Common myeloid progenitor, CD34-positive (primary cell): ENCODE results near the gene TBCD.

Source experiments
- CTCF ChIA-PET: fragments of 350-600 bp; sonication (Branson Sonifier 250); formaldehyde crosslinking; loops from one replicate; lab custom pipeline; 2021; ENCODE audit warnings: antibody characterized with exemption; lab: Charles Lee
- POLR2A ChIA-PET: fragments of 350-600 bp; sonication (Branson Sonifier 250); formaldehyde crosslinking; loops from one replicate; lab custom pipeline; 2021; ENCODE audit warnings: antibody characterized with exemption; lab: Charles Lee
- DNase-seq, 3 donors: peaks; one replicate each; pipeline versions ENCODE4 v3.0.0 to v3.0.0-alpha.2; 2013
- H3K27ac ChIP-seq, 2 experiments: 1 replicate in 1 of 2; 2 replicates in 1 of 2; pipeline ENCODE4 v1.7.0; 2013; ENCODE audit warnings: inconsistent platforms in 2 of 2, low read length in 2 of 2, mild to moderate bottlenecking in 2 of 2, low read depth in 1 of 2, moderate library complexity in 1 of 2; ENCODE audit not compliant: severe bottlenecking in 2 of 2, insufficient read depth in 1 of 2, poor library complexity in 1 of 2
- H3K27me3 ChIP-seq, 5 experiments: replicated peaks in 2 of 5; 1 replicate in 3 of 5; 2 replicates in 2 of 5; pipeline versions ENCODE4 v1.6.1 to v1.7.0; 2013; ENCODE audit warnings: low read length in 4 of 5, mild to moderate bottlenecking in 2 of 5, moderate library complexity in 2 of 5, inconsistent platforms in 1 of 5; ENCODE audit not compliant: insufficient read depth in 5 of 5, control insufficient read depth in 4 of 5
- H3K36me3 ChIP-seq, 4 experiments: 1 replicate in 2 of 4; 2 replicates in 2 of 4; pipeline versions ENCODE4 v1.6.1 to v1.7.0; 2013; ENCODE audit warnings: low read length in 3 of 4, control low read depth in 1 of 4, mild to moderate bottlenecking in 1 of 4; ENCODE audit not compliant: control insufficient read depth in 4 of 4, insufficient read depth in 4 of 4
- H3K4me1 ChIP-seq, 4 experiments: 1 replicate in 3 of 4; 2 replicates in 1 of 4; pipeline versions ENCODE4 v1.6.1 to v1.7.1; 2013; ENCODE audit warnings: low read length in 3 of 4, mild to moderate bottlenecking in 3 of 4, control low read depth in 1 of 4, inconsistent platforms in 1 of 4, moderate library complexity in 1 of 4; ENCODE audit not compliant: control insufficient read depth in 4 of 4, insufficient read depth in 4 of 4; ENCODE audit errors: control extremely low read depth in 1 of 4
- H3K4me3 ChIP-seq, 7 experiments: 1 replicate in 4 of 7; 2 replicates in 3 of 7; pipeline versions ENCODE4 v1.5.1 to v1.7.0; 2013; ENCODE audit warnings: mild to moderate bottlenecking in 7 of 7, low read length in 6 of 7, moderate library complexity in 6 of 7, inconsistent platforms in 2 of 7, low read depth in 2 of 7, control low read depth in 1 of 7; ENCODE audit not compliant: insufficient read depth in 4 of 7, control insufficient read depth in 1 of 7; ENCODE audit errors: extremely low read depth in 1 of 7
- H3K9me3 ChIP-seq, 5 experiments: 1 replicate in 4 of 5; 2 replicates in 1 of 5; pipeline versions ENCODE4 v1.6.1 to v1.7.1; 2013; ENCODE audit warnings: low read length in 4 of 5, mild to moderate bottlenecking in 2 of 5, inconsistent platforms in 1 of 5, low read depth in 1 of 5, moderate library complexity in 1 of 5; ENCODE audit not compliant: control insufficient read depth in 4 of 5, insufficient read depth in 2 of 5; ENCODE audit errors: control extremely low read depth in 1 of 5
- WGBS: methylation state at CpG from one replicate; pipeline ENCODE4 v1.1.5; 2013; ENCODE audit not compliant: insufficient coverage; 5-methylcytosine and 5-hydroxymethylcytosine counted together

TBCD gene

GRCh38 chr17:82930924-82931698 is 179.2 kb downstream of the TBCD start:
- Histone ChIP-seq H3K9me3 (no peaks in the 10 kb centered on the region), H3K27ac (no peak overlapping the region), H3K4me3 (no peak overlapping the region), H3K36me3 (peaks cover 2 to 75% (median 48%) of the 10 kb centered on the region in 4 experiments), H3K4me1 (no peaks in the 10 kb centered on the region), H3K27me3 (no peaks in the 10 kb centered on the region)
- 98% methylated on average over 39 of the region's 39 CpGs for WGBS
- ChIA-PET CTCF (interaction anchor here (1.1 to 1.9 kb wide), 2 partner anchors 17 to 150 kb away, joined by 3 to 5 read pairs; no protein-coding TSS in a partner anchor), POLR2A (interaction anchor here (0.6 kb wide), 1 partner anchor 139 kb away, joined by 3 read pairs; no protein-coding TSS in a partner anchor)
- no peak for DNase-seq

GRCh38 chr17:82931699-82932517 is 180.0 kb downstream of the TBCD start:
- POLR2A ChIA-PET, result interaction anchor here (0.6 kb wide), 1 partner anchor 140 kb away, joined by 3 read pairs; no protein-coding TSS in a partner anchor
- H3K4me1 ChIP-seq, result no peaks in the 10 kb centered on the region

GRCh38 chr17:82932518-82933310 is 180.8 kb downstream of the TBCD start:
- Histone ChIP-seq H3K9me3 (no peaks in the 10 kb centered on the region), H3K36me3 (peaks cover 0 to 75% (median 48%) of the 10 kb centered on the region in 4 experiments), H3K27me3 (no peaks in the 10 kb centered on the region), H3K4me1 (no peaks in the 10 kb centered on the region), H3K27ac (no peak overlapping the region), H3K4me3 (no peak overlapping the region)
- ChIA-PET POLR2A (interaction anchor here (0.6 kb wide), 1 partner anchor 74 kb away, joined by 4 read pairs; no protein-coding TSS in a partner anchor), CTCF (interaction anchor here (1.1 to 1.9 kb wide), 2 partner anchors 19 to 152 kb away, joined by 3 to 5 read pairs; no protein-coding TSS in a partner anchor)
- no peak for DNase-seq
- 98% methylated on average over 18 of the region's 28 CpGs for WGBS

More at GRCh38 chr17:82931699-82932517, 180.0 kb downstream of the TBCD start:
- CTCF ChIA-PET, result interaction anchor here (1.1 to 1.9 kb wide), 2 partner anchors 18 to 151 kb away, joined by 3 to 5 read pairs; no protein-coding TSS in a partner anchor
- DNase-seq, result no peak
- H3K36me3 ChIP-seq, result peaks cover 2 to 75% (median 45%) of the 10 kb centered on the region in 4 experiments
- no peaks in the 10 kb centered on the region for H3K9me3 ChIP-seq
- WGBS, result 96% methylated on average over 25 of the region's 29 CpGs
- no peaks in the 10 kb centered on the region for H3K27me3 ChIP-seq
- no peak overlapping the region for H3K27ac ChIP-seq
- H3K4me3 ChIP-seq, result no peak overlapping the region

- peaks cover 0 to 74% (median 50%) of the 10 kb centered on the region in 4 experiments for H3K36me3 ChIP-seq
- H3K4me1 ChIP-seq, result no peaks in the 10 kb centered on the region
- no peaks in the 10 kb centered on the region for H3K9me3 ChIP-seq
- ChIA-PET POLR2A (no interaction called here), CTCF (no interaction called here)
- H3K4me3 ChIP-seq, result no peak overlapping the region
- H3K27me3 ChIP-seq, result no peaks in the 10 kb centered on the region
- no peak overlapping the region for H3K27ac ChIP-seq
- no peak for DNase-seq
- 97% methylated on average over 15 of the region's 15 CpGs for WGBS
Measured at GRCh38 chr17:82933911-82934310, 182.0 kb downstream of the TBCD start.

GRCh38 chr17:82935966-82936767 is 184.3 kb downstream of the TBCD start:
- DNase-seq, result no peak
- POLR2A ChIA-PET, result no interaction called here
- WGBS, result 99% methylated on average over 25 of the region's 27 CpGs

GRCh38 chr17:82936768-82937171 is 184.9 kb downstream of the TBCD start:
- Histone ChIP-seq H3K9me3 (no peaks in the 10 kb centered on the region), H3K27ac (no peak overlapping the region), H3K4me3 (no peak overlapping the region), H3K27me3 (no peaks in the 10 kb centered on the region), H3K4me1 (no peaks in the 10 kb centered on the region), H3K36me3 (peaks cover 0 to 66% (median 41%) of the 10 kb centered on the region in 4 experiments)
- CTCF ChIA-PET, result no interaction called here
- WGBS, result 97% methylated on average over 10 of the region's 10 CpGs
- DNase-seq, result no peak
- POLR2A ChIA-PET, result no interaction called here

More at GRCh38 chr17:82935966-82936767, 184.3 kb downstream of the TBCD start:
- no peak overlapping the region for H3K4me3 ChIP-seq
- H3K4me1 ChIP-seq, result no peaks in the 10 kb centered on the region
- CTCF ChIA-PET, result no interaction called here
- no peaks in the 10 kb centered on the region for H3K9me3 ChIP-seq
- no peaks in the 10 kb centered on the region for H3K27me3 ChIP-seq
- no peak overlapping the region for H3K27ac ChIP-seq
- peaks cover 0 to 66% (median 40%) of the 10 kb centered on the region in 4 experiments for H3K36me3 ChIP-seq
